Fibroblast of pulmonary artery (primary cell): ENCODE measurements around the gene PDCD4.
A peak's percentile ranks its signal among the peaks of the same experiment; 100 is the strongest.

Source experiments
- DNase-seq: peaks from one replicate; pipeline ENCODE4 v3.0.0-alpha.2; 2010; ENCODE audit warnings: low read depth
- H3K4me3 ChIP-seq: replicated peaks from 2 replicates; pipeline ENCODE4 v1.5.1; 2011; ENCODE audit warnings: low read depth, mild to moderate bottlenecking, control low read depth, low read length, moderate library complexity
- CTCF ChIP-seq: IDR thresholded peaks from 2 replicates; pipeline ENCODE4 v1.5.1; 2011; ENCODE audit warnings: mild to moderate bottlenecking, control low read depth, low read length, inconsistent platforms; ENCODE audit errors: missing control alignments

PDCD4 gene

GRCh38 chr10:110918643-110919348, 47.1 kb downstream of the PDCD4 start, which contains the start of gene BBIP1:
TSS of gene BBIP1 (minus strand) at chr10:110919180. CDS start at chr10:110918157, 1,023 bp downstream.
- TF ChIP-seq CTCF: no peak
- DNase-seq: peak; percentile 100
- H3K4me3 ChIP-seq: peak within 1 kb of the TSS; percentile 92

GRCh38 chr10:110919349-110919931, 47.7 kb downstream of the PDCD4 start, which contains the start of gene SHOC2:
TSS of gene SHOC2 (plus strand) at chr10:110919604. CDS start at chr10:110964359, 44,755 bp downstream.
- H3K4me3 ChIP-seq: peak within 1 kb of the TSS; percentile 92
- DNase-seq: no peak
- TF ChIP-seq CTCF: no peak

- peak; percentile 64 for DNase-seq
- H3K4me3 ChIP-seq: peak overlapping the region; percentile 90
- TF ChIP-seq CTCF: no peak
Observed at GRCh38 chr10:110919971-110920881, 48.5 kb downstream of the PDCD4 start.

- no peak for TF ChIP-seq CTCF
- no peak overlapping the region for H3K4me3 ChIP-seq
- no peak for DNase-seq
Observed at GRCh38 chr10:110923856-110924493, 52.2 kb downstream of the PDCD4 start.

GRCh38 chr10:110927461-110927860, 55.7 kb downstream of the PDCD4 start:
- H3K4me3 ChIP-seq: no peak overlapping the region
- DNase-seq: no peak
- no peak for TF ChIP-seq CTCF

- no peak overlapping the region for H3K4me3 ChIP-seq
- no peak for DNase-seq
- no peak for TF ChIP-seq CTCF
Observed at GRCh38 chr10:110931769-110932381, 60.1 kb downstream of the PDCD4 start.
